Liver (tissue), 9 donors: ENCODE data around the gene LDLRAD4. TPM values are rescaled to one million over a fixed set of nuclear protein-coding genes. Genes with fewer than 3 reads are reported as not detected.

Experiments used
- DNase-seq: peaks from one replicate; pipeline ENCODE4 v3.0.0-alpha.2; 2017; ENCODE audit warnings: low spot score
- H3K27ac ChIP-seq, 2 donors: one replicate each; pipeline ENCODE4 v1.7.0; 2013; ENCODE audit warnings: inconsistent platforms in 2 of 2, low read length in 2 of 2, control low read depth in 1 of 2, low read depth in 1 of 2, mild to moderate bottlenecking in 1 of 2
- H3K27me3 ChIP-seq, 4 donors: one replicate each; pipeline versions ENCODE4 v1.6.1 to v1.7.0; 2013; ENCODE audit warnings: low read length in 3 of 4, inconsistent platforms in 1 of 4, mild to moderate bottlenecking in 1 of 4, moderate library complexity in 1 of 4; ENCODE audit not compliant: control insufficient read depth in 4 of 4, insufficient read depth in 4 of 4
- H3K36me3 ChIP-seq, 4 donors: one replicate each; pipeline versions ENCODE4 v1.6.1 to v1.7.0; 2013; ENCODE audit warnings: low read length in 3 of 4, mild to moderate bottlenecking in 3 of 4, low read depth in 1 of 4, moderate library complexity in 1 of 4; ENCODE audit not compliant: control insufficient read depth in 4 of 4, insufficient read depth in 3 of 4
- H3K4me1 ChIP-seq, 4 donors: one replicate each; pipeline versions ENCODE4 v1.6.1 to v1.7.0; 2013; ENCODE audit warnings: low read length in 3 of 4, mild to moderate bottlenecking in 3 of 4, moderate library complexity in 1 of 4; ENCODE audit not compliant: control insufficient read depth in 4 of 4, insufficient read depth in 4 of 4
- H3K4me3 ChIP-seq, 3 donors: one replicate each; pipeline versions ENCODE4 v1.6.1 to v1.7.0; 2013; ENCODE audit warnings: low read length in 3 of 3, control low read depth in 1 of 3, low read depth in 1 of 3, mild to moderate bottlenecking in 1 of 3
- H3K9ac ChIP-seq, 2 donors: one replicate each; pipeline ENCODE4 v1.7.0; 2013; ENCODE audit warnings: low read length in 2 of 2, mild to moderate bottlenecking in 2 of 2, moderate library complexity in 2 of 2, control low read depth in 1 of 2, low read depth in 1 of 2
- H3K9me3 ChIP-seq, 4 donors: one replicate each; pipeline versions ENCODE4 v1.6.1 to v1.7.0; 2013; ENCODE audit warnings: low read length in 3 of 4; ENCODE audit not compliant: control insufficient read depth in 4 of 4
- ATF3 ChIP-seq: IDR thresholded peaks from 2 replicates; pipeline ENCODE4 v1.6.1; 2016; ENCODE audit warnings: antibody characterized with exemption
- CTCF ChIP-seq: fragments of 150-350 bp; IDR thresholded peaks from 2 replicates; pipeline ENCODE4 v1.5.1; 2017; ENCODE audit warnings: improper control_type of control experiment, low read depth, low read length; ENCODE audit not compliant: missing input control
- EGR1 ChIP-seq, 2 donors: IDR thresholded peaks; 2 replicates each; pipeline ENCODE4 v1.6.1; 2016 to 2018; ENCODE audit warnings: antibody characterized with exemption in 2 of 2, low read depth in 2 of 2
- FOXA1 ChIP-seq: IDR thresholded peaks from 2 replicates; pipeline ENCODE4 v1.6.1; 2016; ENCODE audit warnings: antibody characterized with exemption
- FOXA2 ChIP-seq: IDR thresholded peaks from 2 replicates; pipeline ENCODE4 v1.6.1; 2016; ENCODE audit warnings: antibody characterized with exemption
- GABPA ChIP-seq, 2 donors: IDR thresholded peaks in 1 of 2; conservative IDR thresholded peaks in 1 of 2; 2 replicates each; pipeline ENCODE4 v1.6.1; 2016; ENCODE audit warnings: antibody characterized with exemption in 2 of 2, mild to moderate bottlenecking in 1 of 2, moderate library complexity in 1 of 2
- HNF4A ChIP-seq, 2 donors: conservative IDR thresholded peaks; 2 replicates each; pipeline ENCODE4 v1.6.1; 2016; ENCODE audit warnings: antibody characterized with exemption in 2 of 2, mild to moderate bottlenecking in 2 of 2
- HNF4G ChIP-seq: IDR thresholded peaks from 2 replicates; pipeline ENCODE4 v1.6.1; 2016; ENCODE audit warnings: antibody characterized with exemption
- JUND ChIP-seq, 2 donors: IDR thresholded peaks; 2 replicates each; pipeline ENCODE4 v1.6.1; 2016; ENCODE audit warnings: antibody characterized with exemption in 2 of 2
- MAX ChIP-seq: IDR thresholded peaks from 2 replicates; pipeline ENCODE4 v1.6.1; 2016; ENCODE audit warnings: antibody characterized with exemption
- NR2F2 ChIP-seq: IDR thresholded peaks from 2 replicates; pipeline ENCODE4 v1.6.1; 2016; ENCODE audit warnings: antibody characterized with exemption
- RAD21 ChIP-seq, 2 donors: IDR thresholded peaks; 2 replicates each; pipeline ENCODE4 v1.6.1; 2016; ENCODE audit warnings: antibody characterized with exemption in 2 of 2, mild to moderate bottlenecking in 2 of 2
- REST ChIP-seq: IDR thresholded peaks from 2 replicates; pipeline ENCODE4 v1.6.1; 2016; ENCODE audit warnings: antibody characterized with exemption, mild to moderate bottlenecking
- RXRA ChIP-seq, 2 donors: IDR thresholded peaks; 2 replicates each; pipeline ENCODE4 v1.6.1; 2017 to 2018; ENCODE audit warnings: antibody characterized with exemption in 2 of 2, mild to moderate bottlenecking in 1 of 2
- SP1 ChIP-seq: IDR thresholded peaks from 2 replicates; pipeline ENCODE4 v1.6.1; 2018; ENCODE audit warnings: antibody characterized with exemption, mild to moderate bottlenecking
- TAF1 ChIP-seq: conservative IDR thresholded peaks from 2 replicates; pipeline ENCODE4 v1.6.1; 2016; ENCODE audit warnings: antibody characterized with exemption, mild to moderate bottlenecking
- YY1 ChIP-seq: IDR thresholded peaks from 2 replicates; pipeline ENCODE4 v1.6.1; 2016; ENCODE audit warnings: antibody characterized with exemption, mild to moderate bottlenecking
- ZBTB33 ChIP-seq: IDR thresholded peaks from 2 replicates; pipeline ENCODE4 v1.6.1; 2016; ENCODE audit warnings: antibody characterized with exemption
- WGBS: extraction: QIAGEN DNeasy Blood & Tissue Kit; methylation state at CpG from one replicate; pipeline ENCODE4 v1.1.7; 2013; 5-methylcytosine and 5-hydroxymethylcytosine counted together
- polyA plus RNA-seq, 2 donors: library from polyadenylated mRNA; stranded (reverse) in 1 of 2; unstranded in 1 of 2; fragments of 200-250 nt in 1 of 2; fragments of >200 nt in 1 of 2; fragmentation: Nextera tagmentation in 1 of 2; extraction: Ambion mirVana in 1 of 2; gene quantifications; one replicate each; pipeline versions ENCODE4 v1.2.1 to v1.2.3, GENCODE V29; 2013 to 2015
- total RNA-seq, 2 donors: library from RNA; depleted of rRNA; stranded (reverse); fragments of >200 nt; gene quantifications; one replicate each; pipeline ENCODE4 v1.2.3, GENCODE V29; 2014
- donor health status: healthy.
- donor health status: healthy.
- donor health status: healthy.
- donor health status: healthy.
- donor health status: healthy.

Gene LDLRAD4
- total and polyA plus RNA-seq, 4 donors = 4.8 to 41.7 (median 12.7) TPM

GRCh38 chr18:13418013-13418710 is 199.6 kb downstream of the LDLRAD4 start:
- H3K9ac ChIP-seq = peak overlapping the region; percentile 43 to 77
- DNase-seq = no peak
- TF ChIP-seq ZBTB33 = peak; percentile 57
- peak; percentile 76 for TF ChIP-seq YY1
- TF ChIP-seq HNF4G = peak; percentile 91
- peak; percentile 96 to 97 for TF ChIP-seq HNF4A (conservative IDR thresholded peaks at IDR 0.05)
- TF ChIP-seq RXRA (IDR thresholded peaks at IDR 0.05) = peak; percentile 87 to 88
- no peak for TF ChIP-seq EGR1 (IDR thresholded peaks at IDR 0.05; ENCODE audit: low read depth in 2 of 2)
- TF ChIP-seq FOXA2 = no peak
- peak; percentile 99 for TF ChIP-seq SP1
- no peak for TF ChIP-seq TAF1
- peak; percentile 41 for TF ChIP-seq FOXA1
- no peak for TF ChIP-seq CTCF
- no peak for TF ChIP-seq NR2F2
- peak; percentile 42 to 66 for TF ChIP-seq JUND (IDR thresholded peaks at IDR 0.05)
- TF ChIP-seq ATF3 = peak; percentile 64
- TF ChIP-seq REST = peak; percentile 78
- peak; percentile 60 for TF ChIP-seq MAX
- peak; percentile 52 to 63 for TF ChIP-seq RAD21 (IDR thresholded peaks at IDR 0.05)
- no peak for TF ChIP-seq GABPA (IDR thresholded peaks at IDR 0.05 in 1 of 2, conservative IDR thresholded peaks at IDR 0.05 in 1 of 2)
- peak overlapping the region in 2 of 3 donors; percentile 12 to 21 for H3K4me3 ChIP-seq
- no peaks in the 10 kb centered on the region for H3K9me3 ChIP-seq
- H3K27me3 ChIP-seq = no peaks in the 10 kb centered on the region
- WGBS = 34% methylated on average over 11 of the region's 11 CpGs
- peaks cover 2 to 37% (median 22%) of the 10 kb centered on the region in 4 donors for H3K4me1 ChIP-seq
- H3K36me3 ChIP-seq = no peaks in the 10 kb centered on the region
- peak overlapping the region; percentile 92 to 96 for H3K27ac ChIP-seq
